HG02852 (cell line): ENCODE measurements around the gene GNAO1.

Experiments
- ATAC-seq: cut with Tn5 transposase; IDR thresholded peaks from one replicate; pipeline ENCODE4 v1.9.1; 2021; ENCODE audit warnings: mild to moderate bottlenecking, moderate library complexity; ENCODE audit not compliant: unreplicated experiment

The GNAO1 gene

GRCh38 chr16:56234737-56235136, 43.4 kb downstream of the GNAO1 start:
- no peak for ATAC-seq

- no peak for ATAC-seq
Measured at GRCh38 chr16:56237451-56237930, 46.2 kb downstream of the GNAO1 start.

GRCh38 chr16:56238188-56238587, 46.9 kb downstream of the GNAO1 start:
- ATAC-seq: no peak

GRCh38 chr16:56241596-56241995, 50.3 kb downstream of the GNAO1 start:
- ATAC-seq: no peak

- ATAC-seq: no peak
Measured at GRCh38 chr16:56242740-56243139, 51.5 kb downstream of the GNAO1 start.

- ATAC-seq: no peak
Measured at GRCh38 chr16:56244612-56245011, 53.3 kb downstream of the GNAO1 start.

- no peak for ATAC-seq
Measured at GRCh38 chr16:56245197-56245596, 53.9 kb downstream of the GNAO1 start.

- no peak for ATAC-seq
Measured at GRCh38 chr16:56246051-56246817, 54.9 kb downstream of the GNAO1 start.

- ATAC-seq: no peak
Measured at GRCh38 chr16:56247018-56247417, 55.7 kb downstream of the GNAO1 start.

- ATAC-seq: no peak
Measured at GRCh38 chr16:56247808-56248207, 56.5 kb downstream of the GNAO1 start.

GRCh38 chr16:56252835-56253234, 61.5 kb downstream of the GNAO1 start:
- no peak for ATAC-seq

- ATAC-seq: no peak
Measured at GRCh38 chr16:56255904-56256303, 64.6 kb downstream of the GNAO1 start.

GRCh38 chr16:56257239-56257638, 66.0 kb downstream of the GNAO1 start:
- no peak for ATAC-seq

- ATAC-seq: no peak
Measured at GRCh38 chr16:56257666-56258342, 66.5 kb downstream of the GNAO1 start.

- ATAC-seq: no peak
Measured at GRCh38 chr16:56258508-56259424, 67.5 kb downstream of the GNAO1 start.

- ATAC-seq: no peak
Measured at GRCh38 chr16:56259425-56259779, 68.1 kb downstream of the GNAO1 start.

- no peak for ATAC-seq
Measured at GRCh38 chr16:56260378-56261160, 69.3 kb downstream of the GNAO1 start.

GRCh38 chr16:56261656-56262055, 70.4 kb downstream of the GNAO1 start:
- ATAC-seq: no peak

- no peak for ATAC-seq
Measured at GRCh38 chr16:56262148-56262547, 70.9 kb downstream of the GNAO1 start.

- ATAC-seq: no peak
Measured at GRCh38 chr16:56262551-56263245, 71.4 kb downstream of the GNAO1 start.
